Astrocyte of the cerebellum (primary cell): ENCODE data around the gene CACNA1B.

Experiments used
- DNase-seq: peaks from one replicate; pipeline ENCODE4 v3.0.0-alpha.2; 2011; ENCODE audit warnings: low read depth
- H3K4me3 ChIP-seq: 2 replicates; pipeline ENCODE4 v1.5.1; 2011; ENCODE audit warnings: mild to moderate bottlenecking, low read depth, low read length, moderate library complexity
- CTCF ChIP-seq: IDR thresholded peaks from 2 replicates; pipeline ENCODE4 v1.5.1; 2012; ENCODE audit warnings: low read length, low read depth, moderate library complexity, mild to moderate bottlenecking; ENCODE audit errors: missing control alignments
- in situ Hi-C: cut with HindIII; loops from 2 replicates; pipeline ENCODE4 v1.10.0; 2017; ENCODE audit warnings: low sequenced_read_pairs

CACNA1B gene

GRCh38 chr9:137977571-137978261 lies 100.1 kb downstream of the CACNA1B start:
- DNase-seq = no peak
- in situ Hi-C loops = no loop called here
- TF ChIP-seq CTCF = no peak
- no peak overlapping the region for H3K4me3 ChIP-seq

- TF ChIP-seq CTCF = no peak
- no peak for DNase-seq
- in situ Hi-C loops = no loop called here
Observed at GRCh38 chr9:137978262-137978714, 100.7 kb downstream of the CACNA1B start.

GRCh38 chr9:137982200-137982599 lies 104.6 kb downstream of the CACNA1B start:
- no peak overlapping the region for H3K4me3 ChIP-seq
- TF ChIP-seq CTCF = no peak
- no peak for DNase-seq
- in situ Hi-C loops = no loop called here

More at GRCh38 chr9:137978262-137978714, 100.7 kb downstream of the CACNA1B start:
- H3K4me3 ChIP-seq = no peak overlapping the region

- no peak overlapping the region for H3K4me3 ChIP-seq
- no peak for TF ChIP-seq CTCF
- no peak for DNase-seq
- in situ Hi-C loops = no loop called here
Observed at GRCh38 chr9:137984005-137984404, 106.4 kb downstream of the CACNA1B start.

GRCh38 chr9:137984520-137985257 lies 107.1 kb downstream of the CACNA1B start:
- H3K4me3 ChIP-seq = no peak overlapping the region
- in situ Hi-C loops = no loop called here
- TF ChIP-seq CTCF = no peak
- no peak for DNase-seq

- DNase-seq = no peak
Observed at GRCh38 chr9:137985637-137986071, 108.1 kb downstream of the CACNA1B start.

More at GRCh38 chr9:137985637-137986071, 108.1 kb downstream of the CACNA1B start:
- TF ChIP-seq CTCF = no peak
- H3K4me3 ChIP-seq = no peak overlapping the region
- in situ Hi-C loops = no loop called here
